GM10248 (cell line): ENCODE measurements around the gene SF1.

Source experiments
- CTCF ChIA-PET: fragments of 300-600 bp; sonication (Branson Sonifier 250); formaldehyde crosslinking; extraction: SDS; loops from one replicate; lab custom pipeline; 2021; ENCODE audit warnings: antibody characterized with exemption; lab: Yijun Ruan, JAX
- POLR2A ChIA-PET: fragments of 350-650 bp; sonication (Branson Sonifier 250); formaldehyde crosslinking; extraction: SDS; loops from one replicate; lab custom pipeline; 2020; ENCODE audit warnings: antibody characterized with exemption; lab: Yijun Ruan, JAX
- DNase-seq: peaks from one replicate; pipeline ENCODE4 v3.0.0; 2012; ENCODE audit errors: extremely low spot score
- TF ChIP-seq, protein P1 (sequence below): IDR thresholded peaks from 2 replicates; pipeline ENCODE4 v1.5.1; 2012; ENCODE audit warnings: mild to moderate bottlenecking, low read depth; ENCODE audit errors: extremely low read depth, missing control alignments, control extremely low read depth

Gene SF1

DNA sequence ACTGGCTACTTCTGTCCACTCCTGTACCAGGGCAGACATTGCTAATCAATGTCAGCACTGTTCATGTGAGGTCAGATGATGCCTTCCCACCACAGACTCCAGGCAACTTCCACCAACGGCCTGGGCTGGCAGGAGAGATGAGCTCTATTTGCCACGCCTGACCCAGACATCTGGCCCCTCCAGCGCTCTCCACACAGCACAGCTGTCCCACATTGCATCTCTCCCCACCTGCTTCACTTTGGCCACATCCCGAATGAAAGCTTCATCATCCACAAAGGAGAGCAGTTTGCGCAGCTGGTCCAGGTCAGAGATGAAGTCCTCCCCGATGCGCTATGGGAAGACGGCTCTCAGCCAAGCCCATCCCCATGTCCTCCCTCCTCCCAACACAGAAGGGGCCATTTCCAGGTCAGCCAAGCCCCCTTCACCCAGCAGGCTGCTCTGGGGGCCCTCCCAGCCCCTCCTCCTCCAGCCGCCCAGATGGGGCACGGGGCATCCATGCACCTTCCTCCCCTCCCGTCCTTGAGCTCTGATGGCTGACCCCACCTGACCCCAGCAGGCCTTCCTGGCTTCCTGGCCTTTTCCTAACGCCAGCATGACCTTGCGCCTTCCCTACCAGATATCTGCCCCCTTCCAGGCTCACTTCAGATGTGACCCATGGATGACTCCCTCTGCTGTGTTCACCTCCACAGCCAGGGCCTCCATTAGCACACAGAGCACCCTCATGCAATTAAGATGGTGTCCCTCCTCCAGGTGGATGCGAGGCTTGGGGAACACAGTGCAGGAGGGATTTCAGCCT, 26.0 kb downstream of the SF1 start:
- POLR2A ChIA-PET, result no interaction called here

DNA sequence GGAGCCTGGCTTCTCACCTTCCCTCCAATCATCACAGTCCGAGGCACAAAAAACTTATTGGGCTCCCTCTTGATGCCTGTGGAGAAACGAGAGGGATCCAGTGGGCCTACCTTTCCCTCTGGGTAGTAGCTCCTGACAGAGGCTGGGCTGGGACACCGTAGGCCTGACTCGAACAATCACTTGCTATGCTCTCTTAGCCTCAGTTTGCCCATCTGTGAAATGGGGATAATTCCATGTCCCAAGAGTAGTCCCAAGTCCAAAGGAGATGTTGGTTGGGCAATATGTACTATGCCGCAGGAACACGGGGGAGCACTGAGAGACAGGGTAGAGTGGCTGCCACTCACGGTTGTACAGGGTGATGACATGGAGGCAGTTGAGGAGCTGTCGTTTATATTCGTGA, 26.8 kb downstream of the SF1 start:
- ChIA-PET CTCF (interaction anchor here (1.1 to 1.5 kb wide), 3 partner anchors 12 to 29 kb away, joined by 3 read pairs; partner anchors contain the start of gene NRXN2), POLR2A (no interaction called here)
- TF ChIP-seq, protein P1, sequence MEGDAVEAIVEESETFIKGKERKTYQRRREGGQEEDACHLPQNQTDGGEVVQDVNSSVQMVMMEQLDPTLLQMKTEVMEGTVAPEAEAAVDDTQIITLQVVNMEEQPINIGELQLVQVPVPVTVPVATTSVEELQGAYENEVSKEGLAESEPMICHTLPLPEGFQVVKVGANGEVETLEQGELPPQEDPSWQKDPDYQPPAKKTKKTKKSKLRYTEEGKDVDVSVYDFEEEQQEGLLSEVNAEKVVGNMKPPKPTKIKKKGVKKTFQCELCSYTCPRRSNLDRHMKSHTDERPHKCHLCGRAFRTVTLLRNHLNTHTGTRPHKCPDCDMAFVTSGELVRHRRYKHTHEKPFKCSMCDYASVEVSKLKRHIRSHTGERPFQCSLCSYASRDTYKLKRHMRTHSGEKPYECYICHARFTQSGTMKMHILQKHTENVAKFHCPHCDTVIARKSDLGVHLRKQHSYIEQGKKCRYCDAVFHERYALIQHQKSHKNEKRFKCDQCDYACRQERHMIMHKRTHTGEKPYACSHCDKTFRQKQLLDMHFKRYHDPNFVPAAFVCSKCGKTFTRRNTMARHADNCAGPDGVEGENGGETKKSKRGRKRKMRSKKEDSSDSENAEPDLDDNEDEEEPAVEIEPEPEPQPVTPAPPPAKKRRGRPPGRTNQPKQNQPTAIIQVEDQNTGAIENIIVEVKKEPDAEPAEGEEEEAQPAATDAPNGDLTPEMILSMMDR, result no peak
- DNase-seq, result no peak

More for the DNA sequence above, 26.0 kb downstream of the SF1 start:
- TF ChIP-seq, protein P1, result no peak
- DNase-seq, result no peak
- CTCF ChIA-PET, result interaction anchor here (0.9 to 1.5 kb wide), 4 partner anchors 8 to 30 kb away, joined by 3 to 4 read pairs (median 3); partner anchors contain the start of genes NRXN2 and RASGRP2

GRCh38 chr11:64751136-64751535, 27.2 kb downstream of the SF1 start:
- TF ChIP-seq, protein P1, result no peak
- CTCF ChIA-PET, result interaction anchor here (1.3 to 1.5 kb wide), 3 partner anchors 9 to 29 kb away, joined by 3 read pairs; partner anchors contain the start of genes NRXN2 and PYGM
- no peak for DNase-seq
- POLR2A ChIA-PET, result no interaction called here

- DNase-seq, result no peak
- CTCF ChIA-PET, result interaction anchor here (1.3 to 1.5 kb wide), 3 partner anchors 9 to 28 kb away, joined by 3 read pairs; partner anchors contain the start of genes NRXN2 and PYGM
- POLR2A ChIA-PET, result no interaction called here
- TF ChIP-seq, protein P1, result no peak
Observed at GRCh38 chr11:64750361-64751054, 27.8 kb downstream of the SF1 start.

DNA sequence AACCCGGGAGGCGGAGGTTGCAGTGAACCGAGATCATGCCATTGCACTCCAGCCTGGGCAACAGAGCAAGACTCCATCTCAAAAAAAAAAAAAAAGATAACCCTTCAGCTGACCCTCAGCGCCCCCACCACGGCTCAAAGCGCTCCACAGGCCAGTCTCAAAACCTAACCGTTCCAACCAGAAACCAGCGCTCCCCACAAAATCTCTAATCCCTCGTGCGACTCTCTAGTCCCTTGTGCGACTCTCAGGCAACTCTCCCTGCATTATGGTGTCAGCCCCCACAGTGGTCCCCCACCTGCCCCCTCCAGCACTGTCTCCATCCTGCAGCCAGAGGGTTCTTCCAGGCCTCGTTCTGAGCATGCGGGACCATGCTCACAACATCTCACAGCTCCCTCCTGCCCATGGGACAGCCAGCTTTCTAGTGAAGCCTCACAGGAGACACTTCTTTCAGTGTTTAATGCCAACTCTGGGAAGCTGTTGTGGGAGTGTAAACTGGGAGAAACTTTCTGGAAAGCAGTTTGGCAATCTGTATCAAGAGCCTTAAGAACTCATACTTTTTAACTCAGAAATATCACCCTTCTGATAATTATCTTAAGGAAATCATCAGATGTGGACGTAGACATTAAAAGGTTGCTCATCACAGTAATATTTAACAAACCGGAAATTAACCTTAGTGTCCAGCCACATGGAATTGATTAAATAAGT, 30.2 kb downstream of the SF1 start:
- TF ChIP-seq, protein P1, result no peak
- ChIA-PET CTCF (interaction anchor here (0.6 to 1.4 kb wide), 3 partner anchors 21 to 59 kb away, joined by 3 to 5 read pairs (median 3); no protein-coding TSS in a partner anchor), POLR2A (interaction anchor here (0.6 kb wide), 1 partner anchor 13 kb away, joined by 5 read pairs; no protein-coding TSS in a partner anchor)
- no peak for DNase-seq
